Mesenchymal stem cell (in vitro differentiated cells and primary cell): ENCODE measurements around the gene TOP3A.

Experiments used
- DNase-seq: peaks from one replicate; pipeline ENCODE4 v3.0.0-alpha.2; 2013
- H2AFZ ChIP-seq: one replicate; pipeline ENCODE4 v1.6.1; 2013; ENCODE audit warnings: low read depth, mild to moderate bottlenecking, control low read depth, inconsistent platforms, low read length, moderate library complexity
- H2AK5ac ChIP-seq: 2 replicates; pipeline ENCODE4 v1.6.1; 2013; ENCODE audit warnings: low read length, moderate library complexity, mild to moderate bottlenecking, inconsistent platforms; ENCODE audit not compliant: severe bottlenecking
- H2BK120ac ChIP-seq: one replicate; pipeline ENCODE4 v1.6.1; 2013; ENCODE audit warnings: low read depth, mild to moderate bottlenecking, inconsistent platforms, low read length, moderate library complexity
- H2BK12ac ChIP-seq, 2 experiments: one replicate each; pipeline ENCODE4 v1.6.1; 2013; ENCODE audit warnings: inconsistent platforms in 2 of 2, low read length in 2 of 2, mild to moderate bottlenecking in 2 of 2, moderate library complexity in 2 of 2, control low read depth in 1 of 2
- H2BK15ac ChIP-seq: one replicate; pipeline ENCODE4 v1.6.1; 2013; ENCODE audit warnings: mild to moderate bottlenecking, low read depth, inconsistent platforms; ENCODE audit not compliant: poor library complexity, severe bottlenecking
- H2BK5ac ChIP-seq: 2 replicates; pipeline ENCODE4 v1.6.1; 2013; ENCODE audit warnings: low read depth, mild to moderate bottlenecking, low read length, control low read depth, inconsistent platforms; ENCODE audit not compliant: poor library complexity, severe bottlenecking
- H3K14ac ChIP-seq, 2 experiments: one replicate each; pipeline ENCODE4 v1.6.1; 2013; ENCODE audit warnings: inconsistent platforms in 2 of 2, low read length in 2 of 2, control low read depth in 1 of 2, mild to moderate bottlenecking in 1 of 2, moderate library complexity in 1 of 2
- H3K18ac ChIP-seq, 2 experiments: one replicate each; pipeline ENCODE4 v1.6.1; 2013; ENCODE audit warnings: inconsistent platforms in 2 of 2, low read length in 2 of 2, control low read depth in 1 of 2, low read depth in 1 of 2, mild to moderate bottlenecking in 1 of 2
- H3K23ac ChIP-seq, 2 experiments: one replicate each; pipeline ENCODE4 v1.6.1; 2013; ENCODE audit warnings: inconsistent platforms in 2 of 2, low read length in 2 of 2, mild to moderate bottlenecking in 2 of 2, moderate library complexity in 2 of 2, control low read depth in 1 of 2
- H3K27ac ChIP-seq: 2 replicates; pipeline ENCODE4 v1.5.1; 2013; ENCODE audit warnings: mild to moderate bottlenecking, moderate library complexity, low read length, control low read depth, inconsistent platforms; ENCODE audit not compliant: poor library complexity, severe bottlenecking
- H3K27me3 ChIP-seq, 2 experiments: 2 replicates each; pipeline versions ENCODE4 v1.6.1 to v1.7.0; 2013; ENCODE audit warnings: low read length in 2 of 2, mild to moderate bottlenecking in 2 of 2, moderate library complexity in 2 of 2, control low read depth in 1 of 2, inconsistent platforms in 1 of 2; ENCODE audit not compliant: control insufficient read depth in 1 of 2, insufficient read depth in 1 of 2
- H3K36me3 ChIP-seq, 2 experiments: 2 replicates each; pipeline versions ENCODE4 v1.6.1 to v1.7.0; 2013; ENCODE audit warnings: low read length in 2 of 2, control low read depth in 1 of 2, inconsistent platforms in 1 of 2, low read depth in 1 of 2, mild to moderate bottlenecking in 1 of 2; ENCODE audit not compliant: insufficient read depth in 2 of 2, control insufficient read depth in 1 of 2
- H3K4ac ChIP-seq, 2 experiments: one replicate each; pipeline ENCODE4 v1.6.1; 2013; ENCODE audit warnings: inconsistent platforms in 2 of 2, low read length in 2 of 2, mild to moderate bottlenecking in 2 of 2, moderate library complexity in 2 of 2, control low read depth in 1 of 2, low read depth in 1 of 2
- H3K4me1 ChIP-seq: 2 replicates; pipeline ENCODE4 v1.6.1; 2013; ENCODE audit warnings: low read depth, low read length, control low read depth; ENCODE audit not compliant: control insufficient read depth, insufficient read depth
- H3K4me2 ChIP-seq: 2 replicates; pipeline ENCODE4 v1.6.1; 2013; ENCODE audit warnings: low read length, mild to moderate bottlenecking, inconsistent platforms; ENCODE audit not compliant: poor library complexity, severe bottlenecking
- H3K4me3 ChIP-seq, 2 experiments: 2 replicates each; pipeline versions ENCODE4 v1.5.1 to v1.7.0; 2013; ENCODE audit warnings: low read length in 2 of 2, mild to moderate bottlenecking in 2 of 2, control low read depth in 1 of 2, low read depth in 1 of 2; ENCODE audit not compliant: insufficient read depth in 1 of 2
- H3K79me1 ChIP-seq: replicated peaks from 2 replicates; pipeline ENCODE4 v1.6.1; 2013; ENCODE audit warnings: mild to moderate bottlenecking, control low read depth, low read length, inconsistent platforms; ENCODE audit not compliant: poor library complexity, severe bottlenecking
- H3K9ac ChIP-seq: 2 replicates; pipeline ENCODE4 v1.7.0; 2013; ENCODE audit warnings: mild to moderate bottlenecking, low read length, moderate library complexity
- H3K9me3 ChIP-seq: 2 replicates; pipeline ENCODE4 v1.7.0; 2013; ENCODE audit warnings: mild to moderate bottlenecking, low read length; ENCODE audit not compliant: control insufficient read depth
- H4K8ac ChIP-seq: one replicate; pipeline ENCODE4 v1.6.1; 2013; ENCODE audit warnings: inconsistent platforms, mild to moderate bottlenecking, low read length, moderate library complexity
- H4K91ac ChIP-seq: one replicate; pipeline ENCODE4 v1.6.1; 2013; ENCODE audit warnings: mild to moderate bottlenecking, low read length, inconsistent platforms
- WGBS: methylation state at CpG from one replicate; pipeline ENCODE4 v1.1.7; 2013; ENCODE audit warnings: mixed read lengths; 5-methylcytosine and 5-hydroxymethylcytosine counted together

The TOP3A gene

GRCh38 chr17:18258356-18259038 is 56.3 kb downstream of the TOP3A start, which contains the start of gene FLII:
FLII (minus strand) TSS chr17:18258738; CDS start chr17:18258690, 48 bp downstream.
- peaks cover 43 to 46% of the 10 kb centered on the region in 2 experiments for H3K36me3 ChIP-seq
- H2AK5ac ChIP-seq: no peak within 1 kb of the TSS
- WGBS: 2% methylated on average over 67 of the region's 71 CpGs
- H3K4me2 ChIP-seq: peak within 1 kb of the TSS; percentile 90
- H2BK5ac ChIP-seq: peak within 1 kb of the TSS; percentile 86
- peak within 1 kb of the TSS; percentile 58 for H2AFZ ChIP-seq
- peak within 1 kb of the TSS; percentile 81 to 91 for H3K4ac ChIP-seq
- DNase-seq: peak; percentile 34
- peak within 1 kb of the TSS; percentile 84 to 95 for H3K18ac ChIP-seq
- H2BK15ac ChIP-seq: peak within 1 kb of the TSS; percentile 60
- peak within 1 kb of the TSS in 1 of 2 experiments; percentile 93 for H3K14ac ChIP-seq
- H4K8ac ChIP-seq: peak within 1 kb of the TSS; percentile 85
- peak within 1 kb of the TSS in 1 of 2 experiments; percentile 82 for H2BK12ac ChIP-seq
- peak within 1 kb of the TSS; percentile 89 for H4K91ac ChIP-seq
- H3K27ac ChIP-seq: peak within 1 kb of the TSS; percentile 94
- peak within 1 kb of the TSS; percentile 89 to 91 for H3K4me3 ChIP-seq
- H3K27me3 ChIP-seq: no peaks in the 10 kb centered on the region
- peaks cover 32% of the 10 kb centered on the region for H3K79me1 ChIP-seq
- peak within 1 kb of the TSS in 1 of 2 experiments; percentile 94 for H3K23ac ChIP-seq
- H2BK120ac ChIP-seq: peak within 1 kb of the TSS; percentile 67
- peaks cover 48% of the 10 kb centered on the region for H3K4me1 ChIP-seq
- no peaks in the 10 kb centered on the region for H3K9me3 ChIP-seq
- peak within 1 kb of the TSS; percentile 95 for H3K9ac ChIP-seq

- Histone ChIP-seq H2AFZ (peak overlapping the region; percentile 58), H3K79me1 (peaks cover 36% of the 10 kb centered on the region), H2BK12ac (no peak overlapping the region), H2AK5ac (no peak overlapping the region), H3K36me3 (peaks cover 43 to 46% of the 10 kb centered on the region in 2 experiments), H3K9ac (peak overlapping the region; percentile 95), H3K23ac (peak overlapping the region in 1 of 2 experiments; percentile 81), H3K4me2 (peak overlapping the region; percentile 90), H3K4ac (peak overlapping the region; percentile 81 to 91), H3K27me3 (no peaks in the 10 kb centered on the region), H3K14ac (peak overlapping the region in 1 of 2 experiments; percentile 92), H3K18ac (peak overlapping the region; percentile 84 to 88), H3K4me1 (peaks cover 48% of the 10 kb centered on the region), H3K9me3 (no peaks in the 10 kb centered on the region), H2BK5ac (peak overlapping the region; percentile 86), H2BK120ac (peak overlapping the region; percentile 39), H2BK15ac (no peak overlapping the region), H3K27ac (peak overlapping the region; percentile 94), H4K8ac (peak overlapping the region; percentile 85), H3K4me3 (peak overlapping the region; percentile 89 to 91), H4K91ac (no peak overlapping the region)
- DNase-seq: peak; percentile 86
- WGBS: 1% methylated on average over 15 of the region's 16 CpGs
These were observed 56.8 kb downstream of the TOP3A start for GRCh38 chr17:18257982-18258355.

GRCh38 chr17:18257268-18257981 is 57.4 kb downstream of the TOP3A start:
- DNase-seq: no peak
- peak overlapping the region; percentile 89 to 91 for H3K4me3 ChIP-seq
- no peak overlapping the region for H2AK5ac ChIP-seq
- no peaks in the 10 kb centered on the region for H3K27me3 ChIP-seq
- H2BK5ac ChIP-seq: no peak overlapping the region
- H3K23ac ChIP-seq: peak overlapping the region in 1 of 2 experiments; percentile 95
- H3K36me3 ChIP-seq: peaks cover 46% of the 10 kb centered on the region in 2 experiments
- peak overlapping the region in 1 of 2 experiments; percentile 98 for H3K14ac ChIP-seq
- peaks cover 35% of the 10 kb centered on the region for H3K79me1 ChIP-seq
- H3K18ac ChIP-seq: peak overlapping the region; percentile 64 to 88
- peaks cover 45% of the 10 kb centered on the region for H3K4me1 ChIP-seq
- peak overlapping the region; percentile 95 for H3K9ac ChIP-seq
- peak overlapping the region; percentile 90 for H3K4me2 ChIP-seq
- peak overlapping the region; percentile 94 for H3K27ac ChIP-seq
- no peak overlapping the region for H4K8ac ChIP-seq
- H2AFZ ChIP-seq: no peak overlapping the region
- peak overlapping the region in 1 of 2 experiments; percentile 81 for H3K4ac ChIP-seq
- H2BK15ac ChIP-seq: no peak overlapping the region
- H2BK12ac ChIP-seq: peak overlapping the region in 1 of 2 experiments; percentile 69
- no peaks in the 10 kb centered on the region for H3K9me3 ChIP-seq
- H4K91ac ChIP-seq: peak overlapping the region; percentile 0
- 40% methylated on average over 15 of the region's 18 CpGs for WGBS
- no peak overlapping the region for H2BK120ac ChIP-seq

DNA sequence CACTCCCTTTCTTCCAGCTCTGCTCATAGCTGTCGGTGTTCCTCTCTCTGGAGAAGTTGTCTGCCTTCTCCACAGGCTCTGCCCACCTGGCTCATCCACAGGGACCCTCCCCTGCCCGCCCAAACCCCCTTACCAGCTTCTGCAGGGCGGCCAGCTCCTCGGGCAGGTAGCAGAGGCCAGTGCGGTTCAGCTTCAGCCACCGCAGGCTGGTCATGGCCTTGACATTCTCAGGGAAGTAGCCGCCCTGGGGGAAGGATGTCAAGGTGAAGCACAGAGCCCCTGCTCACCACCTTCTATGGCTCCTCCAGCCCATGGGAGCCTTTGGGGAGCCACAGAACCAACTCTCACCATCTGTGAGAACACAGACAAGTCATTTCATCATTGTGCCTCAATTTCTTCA is 58.0 kb downstream of the TOP3A start:
- Histone ChIP-seq H3K79me1 (peaks cover 35% of the 10 kb centered on the region), H3K4me1 (peaks cover 38% of the 10 kb centered on the region), H3K27me3 (no peaks in the 10 kb centered on the region), H3K36me3 (peaks cover 51 to 52% of the 10 kb centered on the region in 2 experiments), H3K4ac (no peak overlapping the region), H3K4me3 (peak overlapping the region in 1 of 2 experiments; percentile 91), H3K14ac (peak overlapping the region in 1 of 2 experiments; percentile 61), H3K9ac (peak overlapping the region; percentile 95), H2BK120ac (no peak overlapping the region), H2BK12ac (no peak overlapping the region), H3K18ac (no peak overlapping the region), H2BK15ac (no peak overlapping the region), H2AFZ (no peak overlapping the region), H2AK5ac (no peak overlapping the region), H3K27ac (peak overlapping the region; percentile 94), H2BK5ac (no peak overlapping the region), H4K8ac (no peak overlapping the region), H3K4me2 (peak overlapping the region; percentile 90), H4K91ac (no peak overlapping the region), H3K23ac (peak overlapping the region in 1 of 2 experiments; percentile 84), H3K9me3 (no peaks in the 10 kb centered on the region)
- no peak for DNase-seq
- 98% methylated on average over 7 of the region's 7 CpGs for WGBS
